Activated T-helper 2 cell treated with anti-CD3 and anti-CD28 coated beads, Interferon-gamma antibody, Interleukin-2, Interleukin-4, amounts not matched to agents 10 μg/mL and 5 μg/mL and 100 μg/mL, durations not matched to agents 14 hours and 24 hours and 36 hours (primary cell): ENCODE measurements around the gene GREB1L. TPM values are rescaled to one million over a fixed set of nuclear protein-coding genes. Genes with fewer than 3 reads are reported as not detected.

Source experiments
- DNase-seq: peaks from one replicate; pipeline ENCODE4 v3.0.0; 2021; ENCODE audit warnings: low spot score
- H3K27ac Mint-ChIP-seq: one replicate; pipeline ENCODE4 v1.8.0; 2021; ENCODE audit warnings: mixed read lengths
- H3K27me3 Mint-ChIP-seq: one replicate; pipeline ENCODE4 v1.8.0; 2021; ENCODE audit warnings: low read depth, mixed read lengths
- H3K36me3 Mint-ChIP-seq: one replicate; pipeline ENCODE4 v1.8.0; 2021; ENCODE audit warnings: low read depth, mixed read lengths
- H3K4me1 Mint-ChIP-seq: one replicate; pipeline ENCODE4 v1.8.0; 2021; ENCODE audit warnings: low read depth, mixed read lengths
- H3K4me3 Mint-ChIP-seq: one replicate; pipeline ENCODE4 v1.8.0; 2021; ENCODE audit warnings: low read depth, mild to moderate bottlenecking, moderate library complexity, mixed read lengths
- H3K9me3 Mint-ChIP-seq: one replicate; pipeline ENCODE4 v1.8.0; 2021; ENCODE audit warnings: mixed read lengths
- intact Hi-C: fragments of 100-400 bp; cut with micrococcal nuclease; formaldehyde crosslinking; loops from one replicate; pipeline ENCODE4 v1.15.1; 2023
- total RNA-seq: library from RNA; stranded (reverse); gene quantifications from 2 replicates; pipeline ENCODE4 v1.2.3, GENCODE V29; 2022

Gene GREB1L
- total RNA-seq, 1 donor from 2014 or later: not detected

DNA sequence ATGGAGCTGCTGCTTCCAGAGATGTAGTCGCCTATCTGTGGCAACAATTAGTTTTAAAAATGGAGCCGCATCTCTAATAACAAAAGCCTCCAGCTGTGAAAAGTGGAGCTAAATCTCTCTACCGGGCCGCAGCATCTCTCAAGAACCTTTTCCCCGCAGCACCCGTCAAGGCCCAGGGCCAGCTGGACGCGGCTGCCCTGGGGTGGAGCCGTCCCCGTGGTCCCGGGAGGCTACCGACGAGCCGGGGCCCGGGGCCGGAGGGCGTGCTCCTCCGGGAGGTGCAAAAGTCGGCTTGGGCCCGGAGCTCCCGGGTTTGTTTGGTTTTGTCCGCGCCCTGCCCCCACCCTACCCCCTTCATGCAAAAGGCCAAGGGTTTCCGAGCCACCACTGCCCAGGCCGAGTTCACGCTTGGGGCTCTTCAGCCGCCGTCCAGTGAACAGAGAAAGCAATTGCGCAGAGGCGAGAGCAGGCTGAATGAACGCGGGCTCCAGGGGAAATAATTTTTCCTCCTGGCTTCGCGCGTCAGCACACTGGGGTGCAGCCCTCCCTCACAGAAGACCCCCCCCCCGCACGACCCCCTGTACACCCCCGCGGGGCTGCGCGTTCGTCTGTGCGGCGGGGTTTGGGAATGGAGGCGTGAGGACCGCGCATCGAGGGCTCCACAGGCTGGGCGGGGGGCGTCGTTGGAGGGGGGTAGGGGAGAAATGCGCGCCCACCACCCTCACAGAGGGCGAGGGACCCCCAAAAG is 557 bp upstream of the GREB1L start:
- Mint-ChIP-seq H3K27me3 (peaks cover 56% of the 10 kb centered on the region), H3K4me1 (no peaks in the 10 kb centered on the region)

DNA sequence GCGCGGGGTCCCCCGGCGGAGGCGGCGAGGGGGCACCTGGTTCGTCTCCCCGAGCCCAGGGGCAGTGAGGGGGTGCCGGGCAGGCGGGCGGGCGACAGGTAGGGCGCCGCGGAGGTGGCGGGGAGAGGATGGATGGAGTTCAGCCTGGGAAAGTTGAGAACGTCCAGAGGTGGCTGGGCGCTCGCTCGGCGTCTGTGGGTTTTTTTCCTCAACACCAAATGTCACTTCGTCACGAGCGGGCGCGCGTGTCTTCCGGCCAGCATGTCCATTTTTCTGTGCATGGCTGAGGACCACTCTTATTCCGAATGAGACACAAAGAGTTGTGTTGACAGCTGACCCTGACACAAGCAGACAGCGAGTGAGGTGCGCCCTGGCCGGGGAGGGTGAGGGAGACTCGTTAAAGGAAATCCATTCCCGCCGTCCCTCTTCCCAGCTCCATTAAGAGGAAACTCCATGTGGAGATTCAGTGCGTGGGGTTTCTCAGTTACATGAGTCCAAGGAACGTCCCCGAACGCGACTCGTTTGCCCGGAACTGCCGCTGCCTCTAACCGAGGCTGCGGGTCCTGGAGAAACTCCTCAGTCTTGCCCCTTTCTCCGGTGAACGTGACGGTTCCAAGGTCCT is 859 bp downstream of the GREB1L start:
- DNase-seq: no peak
- H3K36me3 Mint-ChIP-seq: no peaks in the 10 kb centered on the region
- H3K4me1 Mint-ChIP-seq: no peaks in the 10 kb centered on the region
- H3K4me3 Mint-ChIP-seq: no peak overlapping the region
- H3K27me3 Mint-ChIP-seq: peaks cover 59% of the 10 kb centered on the region
- no peak overlapping the region for H3K27ac Mint-ChIP-seq
- H3K9me3 Mint-ChIP-seq: no peaks in the 10 kb centered on the region
- intact Hi-C loops: loop anchor here (10.0 kb wide), 1 partner anchor 932 kb away; no protein-coding TSS in a partner anchor

More for the DNA sequence above, 557 bp upstream of the GREB1L start:
- Mint-ChIP-seq H3K27ac (no peak overlapping the region), H3K36me3 (no peaks in the 10 kb centered on the region), H3K9me3 (no peaks in the 10 kb centered on the region), H3K4me3 (no peak overlapping the region)
- DNase-seq: no peak
- intact Hi-C loops: loop anchor here (10.0 kb wide), 1 partner anchor 933 kb away; no protein-coding TSS in a partner anchor

DNA sequence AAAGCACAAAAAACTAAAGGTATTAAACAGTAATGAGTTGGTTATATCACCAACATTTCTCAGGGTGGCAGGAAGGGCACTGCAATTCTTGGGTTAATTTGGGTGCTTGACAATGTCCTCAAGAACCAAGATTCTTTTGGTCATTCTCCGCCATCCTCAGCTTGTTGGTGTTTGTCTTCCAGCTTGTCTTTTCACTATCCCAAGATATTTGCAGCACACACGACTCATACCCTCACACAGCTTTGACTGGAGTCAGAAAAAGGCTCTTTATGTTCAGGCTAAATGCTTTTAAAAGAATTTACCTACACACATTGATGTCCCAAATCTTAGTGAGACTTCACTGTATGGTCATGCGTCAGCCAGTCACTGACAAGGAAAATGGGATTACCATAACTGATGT is 12.5 kb downstream of the GREB1L start:
- intact Hi-C loops: no loop called here
- no peak for DNase-seq
- Mint-ChIP-seq H3K27me3 (peaks cover 5% of the 10 kb centered on the region), H3K36me3 (no peaks in the 10 kb centered on the region), H3K4me1 (no peaks in the 10 kb centered on the region), H3K27ac (no peak overlapping the region), H3K9me3 (no peaks in the 10 kb centered on the region), H3K4me3 (no peak overlapping the region)

DNA sequence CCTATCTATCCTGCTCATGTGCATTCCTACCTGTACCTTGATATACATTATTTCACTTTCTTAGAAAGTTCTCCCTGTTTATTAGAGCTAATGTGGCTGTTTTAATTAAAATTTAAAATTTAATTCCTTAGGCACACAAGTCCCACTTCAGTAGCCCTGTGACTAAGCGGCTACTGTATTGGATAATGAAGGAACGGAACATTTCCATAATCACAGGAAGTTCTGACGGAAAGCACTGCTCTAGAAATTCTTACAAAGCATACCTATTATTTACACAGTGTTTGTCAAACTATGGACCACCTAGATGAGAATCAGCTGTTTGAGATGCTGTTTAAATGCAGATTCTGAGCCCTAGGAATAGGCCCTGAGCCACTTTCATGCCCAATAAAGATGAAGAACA is 13.2 kb downstream of the GREB1L start:
- no peak overlapping the region for H3K4me3 Mint-ChIP-seq
- peaks cover 2% of the 10 kb centered on the region for H3K27me3 Mint-ChIP-seq
- no peaks in the 10 kb centered on the region for H3K9me3 Mint-ChIP-seq
- no peak overlapping the region for H3K27ac Mint-ChIP-seq
- H3K36me3 Mint-ChIP-seq: no peaks in the 10 kb centered on the region
- no peak for DNase-seq
- no peaks in the 10 kb centered on the region for H3K4me1 Mint-ChIP-seq
- intact Hi-C loops: no loop called here

DNA sequence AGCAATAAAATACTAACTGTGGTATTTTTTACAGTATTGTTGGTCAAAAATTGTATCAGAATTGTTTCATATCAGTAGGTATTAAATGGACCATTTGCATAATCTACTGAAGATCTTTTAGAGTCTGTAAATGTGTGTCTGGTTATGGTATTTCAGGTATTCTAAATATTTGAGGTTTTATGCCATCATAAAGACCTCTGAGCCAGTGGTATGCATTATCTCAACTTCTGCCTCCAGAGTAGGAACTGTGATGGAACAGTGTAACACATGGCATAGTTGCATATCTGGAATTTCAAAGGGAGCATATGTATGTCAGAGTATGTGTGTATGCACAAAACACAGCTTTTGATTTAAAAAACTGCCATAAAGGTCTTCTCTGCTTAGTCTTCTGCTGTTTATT is 15.4 kb downstream of the GREB1L start:
- intact Hi-C loops: no loop called here
- H3K4me3 Mint-ChIP-seq: no peak overlapping the region
- H3K9me3 Mint-ChIP-seq: no peaks in the 10 kb centered on the region
- H3K4me1 Mint-ChIP-seq: no peaks in the 10 kb centered on the region
- no peak for DNase-seq
- no peaks in the 10 kb centered on the region for H3K36me3 Mint-ChIP-seq
- H3K27ac Mint-ChIP-seq: no peak overlapping the region
- peaks cover 2% of the 10 kb centered on the region for H3K27me3 Mint-ChIP-seq

DNA sequence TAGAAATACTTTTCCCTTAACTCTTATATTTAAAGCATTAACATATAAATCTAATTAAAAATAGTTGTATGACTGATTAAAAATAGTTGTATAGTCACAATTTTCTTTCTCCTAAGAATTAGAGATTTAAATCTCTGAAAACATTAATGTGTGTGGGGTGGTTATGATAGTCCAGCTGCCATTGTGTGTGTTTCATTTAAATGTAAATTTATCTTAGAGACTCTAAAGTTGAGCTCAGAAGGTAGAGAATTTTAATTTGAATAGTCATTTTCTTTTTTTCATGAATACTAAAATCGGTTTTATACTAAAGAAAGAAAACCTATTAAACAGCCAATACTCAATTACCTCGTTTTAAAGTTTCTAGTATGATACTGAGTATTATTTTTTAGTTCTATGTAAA is 18.6 kb downstream of the GREB1L start:
- intact Hi-C loops: no loop called here
- Mint-ChIP-seq H3K9me3 (no peaks in the 10 kb centered on the region), H3K36me3 (no peaks in the 10 kb centered on the region), H3K27ac (no peak overlapping the region), H3K27me3 (peaks cover 2% of the 10 kb centered on the region), H3K4me3 (no peak overlapping the region), H3K4me1 (no peaks in the 10 kb centered on the region)
- DNase-seq: no peak

DNA sequence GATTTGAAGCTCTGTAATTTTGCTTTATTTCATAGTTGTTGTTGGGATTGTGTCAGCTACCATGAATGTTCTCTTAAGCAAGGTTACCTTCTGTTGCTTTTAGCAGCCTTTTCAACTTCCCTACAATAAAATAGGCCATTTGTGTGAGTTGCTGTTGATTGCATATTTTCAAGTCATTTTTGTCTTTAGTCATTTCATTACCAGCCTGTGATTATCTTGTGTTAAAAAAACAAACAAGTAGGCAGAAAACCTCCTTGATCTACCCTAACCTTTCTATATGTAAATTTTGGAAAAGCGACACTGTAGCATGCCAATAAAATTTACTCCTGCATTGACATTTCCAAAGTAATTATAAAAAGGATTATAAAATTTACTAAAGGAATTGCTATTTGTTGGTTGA is 19.3 kb downstream of the GREB1L start:
- Mint-ChIP-seq H3K27ac (no peak overlapping the region), H3K9me3 (no peaks in the 10 kb centered on the region), H3K27me3 (peaks cover 2% of the 10 kb centered on the region), H3K4me1 (no peaks in the 10 kb centered on the region), H3K4me3 (no peak overlapping the region), H3K36me3 (no peaks in the 10 kb centered on the region)
- intact Hi-C loops: no loop called here
- no peak for DNase-seq

DNA sequence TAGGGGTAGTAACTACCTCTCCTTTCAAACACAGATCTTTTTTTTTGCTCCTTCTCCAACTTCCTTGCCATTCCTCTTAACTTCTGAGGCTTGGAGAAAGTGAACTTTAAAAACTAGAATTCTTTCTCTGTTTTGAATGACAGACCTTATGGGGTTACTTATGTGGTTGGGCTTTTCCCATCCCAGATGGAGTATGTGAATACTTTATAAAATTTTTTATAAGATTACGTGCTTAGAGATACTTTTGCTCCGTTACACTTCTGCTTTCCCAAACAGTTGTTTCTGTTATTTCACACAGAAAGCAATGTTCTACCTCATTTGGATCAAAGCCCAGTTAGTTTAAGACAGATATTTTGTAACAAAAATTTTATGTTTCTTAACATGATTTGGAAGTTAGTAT is 20.2 kb downstream of the GREB1L start:
- no peak overlapping the region for H3K4me3 Mint-ChIP-seq

DNA sequence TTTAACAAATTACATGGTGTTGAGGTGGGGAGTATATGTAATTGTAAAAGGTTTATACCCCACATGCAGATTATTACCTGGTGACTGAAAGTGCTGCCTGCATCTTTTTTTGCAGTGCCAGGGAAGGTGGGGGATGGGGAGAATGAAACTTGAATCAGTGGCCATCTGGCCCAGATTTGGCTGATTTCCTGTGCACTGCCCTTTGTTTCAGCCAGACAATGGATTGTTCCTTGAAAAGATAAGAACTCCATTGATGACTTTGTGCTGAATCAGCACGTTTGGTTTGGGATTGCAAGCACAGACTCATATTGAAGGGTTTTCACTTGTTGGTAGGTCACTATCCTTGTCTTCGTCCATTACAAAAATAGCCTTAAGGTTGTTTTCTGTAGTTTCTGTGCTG is 20.9 kb downstream of the GREB1L start:
- H3K27ac Mint-ChIP-seq: no peak overlapping the region
- no peaks in the 10 kb centered on the region for H3K36me3 Mint-ChIP-seq
- DNase-seq: no peak
- no peak overlapping the region for H3K4me3 Mint-ChIP-seq
- intact Hi-C loops: no loop called here
- H3K9me3 Mint-ChIP-seq: no peaks in the 10 kb centered on the region
- H3K4me1 Mint-ChIP-seq: no peaks in the 10 kb centered on the region
- H3K27me3 Mint-ChIP-seq: peaks cover 2% of the 10 kb centered on the region

More for the DNA sequence above, 20.2 kb downstream of the GREB1L start:
- Mint-ChIP-seq H3K9me3 (no peaks in the 10 kb centered on the region), H3K4me1 (no peaks in the 10 kb centered on the region), H3K36me3 (no peaks in the 10 kb centered on the region), H3K27me3 (peaks cover 2% of the 10 kb centered on the region), H3K27ac (no peak overlapping the region)
- intact Hi-C loops: no loop called here
- DNase-seq: no peak

DNA sequence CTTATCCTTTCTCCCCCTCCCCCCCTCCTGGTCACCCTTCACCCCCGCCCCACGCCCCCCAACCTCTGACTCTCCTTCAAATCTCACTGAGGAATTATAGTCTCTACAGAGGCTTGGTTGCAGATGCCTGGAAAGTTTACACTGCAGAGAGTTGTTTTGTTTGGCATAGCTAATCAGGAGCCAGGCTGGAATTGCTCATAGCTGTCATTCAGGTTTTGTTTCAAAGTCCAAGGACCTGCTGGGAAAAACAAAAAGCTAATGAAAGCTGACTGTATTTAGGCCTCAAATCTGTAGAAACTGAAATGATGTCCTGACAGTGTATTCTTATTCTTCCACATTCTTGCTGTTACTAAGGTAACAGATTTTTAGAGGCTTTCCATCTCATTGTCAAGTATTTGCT is 22.6 kb downstream of the GREB1L start:
- no peaks in the 10 kb centered on the region for H3K36me3 Mint-ChIP-seq
- H3K9me3 Mint-ChIP-seq: no peaks in the 10 kb centered on the region
- H3K27me3 Mint-ChIP-seq: no peaks in the 10 kb centered on the region
- no peak overlapping the region for H3K4me3 Mint-ChIP-seq
- intact Hi-C loops: no loop called here
- no peak for DNase-seq
- H3K4me1 Mint-ChIP-seq: no peaks in the 10 kb centered on the region
- H3K27ac Mint-ChIP-seq: no peak overlapping the region

DNA sequence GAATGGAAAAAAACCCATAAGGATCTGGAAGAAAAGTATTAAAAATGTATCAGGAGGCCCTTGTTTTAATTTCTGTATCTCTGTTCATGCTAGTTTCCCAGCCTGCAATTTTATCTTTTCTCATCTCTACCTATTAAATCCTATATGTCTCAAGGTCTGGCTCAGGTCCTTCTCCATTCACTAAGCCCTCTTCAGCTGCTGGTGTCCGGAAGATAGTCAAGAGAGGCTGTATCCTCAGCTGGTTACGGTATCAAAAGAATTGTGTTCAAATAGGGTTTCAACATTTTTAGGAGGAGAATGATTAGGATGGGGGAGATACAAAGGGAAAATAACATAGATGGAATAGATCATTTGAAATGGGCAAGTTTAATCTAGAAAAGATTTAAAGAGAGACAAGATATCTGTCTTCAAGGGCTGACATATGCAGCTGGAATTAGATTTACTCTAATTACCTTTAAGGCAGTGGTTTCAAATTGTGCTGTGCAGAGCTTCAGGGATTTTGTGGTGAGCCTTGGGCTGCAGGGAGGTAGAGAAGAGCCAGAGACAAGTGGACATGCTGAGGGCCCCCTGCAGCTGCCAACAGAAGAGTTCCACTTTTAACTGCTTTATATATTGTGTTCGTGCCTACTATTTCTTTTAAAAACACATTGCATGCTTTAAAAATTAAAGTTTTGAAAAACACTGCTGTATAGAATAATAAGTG is 24.1 kb downstream of the GREB1L start:
- no peak overlapping the region for H3K4me3 Mint-ChIP-seq
- H3K4me1 Mint-ChIP-seq: no peaks in the 10 kb centered on the region
- intact Hi-C loops: no loop called here
- H3K36me3 Mint-ChIP-seq: no peaks in the 10 kb centered on the region
- H3K9me3 Mint-ChIP-seq: no peaks in the 10 kb centered on the region
- no peak overlapping the region for H3K27ac Mint-ChIP-seq
- H3K27me3 Mint-ChIP-seq: no peaks in the 10 kb centered on the region
- DNase-seq: no peak

DNA sequence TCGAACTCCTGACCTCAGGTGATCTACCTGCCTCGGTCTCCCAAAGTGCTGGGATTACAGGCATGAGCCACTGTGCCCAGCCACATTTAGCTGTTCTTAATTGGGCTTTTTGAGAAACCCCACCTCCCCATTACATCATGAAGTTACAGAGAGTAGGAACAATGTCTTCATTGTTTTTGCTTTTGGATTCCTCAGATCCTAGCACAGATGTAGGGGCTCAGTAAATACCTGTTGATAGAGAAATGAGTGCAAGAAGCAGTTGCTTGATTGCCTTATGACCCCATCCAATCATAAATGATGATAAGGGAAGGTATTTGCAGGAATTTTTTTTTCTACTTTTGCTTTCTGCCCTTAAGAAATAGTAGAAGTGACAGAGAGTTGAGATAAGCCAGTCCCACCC is 25.4 kb downstream of the GREB1L start:
- H3K4me1 Mint-ChIP-seq: no peaks in the 10 kb centered on the region
- H3K9me3 Mint-ChIP-seq: no peaks in the 10 kb centered on the region
- no peaks in the 10 kb centered on the region for H3K27me3 Mint-ChIP-seq
- H3K36me3 Mint-ChIP-seq: no peaks in the 10 kb centered on the region
- no peak for DNase-seq
- H3K4me3 Mint-ChIP-seq: no peak overlapping the region
- intact Hi-C loops: no loop called here
- H3K27ac Mint-ChIP-seq: no peak overlapping the region

DNA sequence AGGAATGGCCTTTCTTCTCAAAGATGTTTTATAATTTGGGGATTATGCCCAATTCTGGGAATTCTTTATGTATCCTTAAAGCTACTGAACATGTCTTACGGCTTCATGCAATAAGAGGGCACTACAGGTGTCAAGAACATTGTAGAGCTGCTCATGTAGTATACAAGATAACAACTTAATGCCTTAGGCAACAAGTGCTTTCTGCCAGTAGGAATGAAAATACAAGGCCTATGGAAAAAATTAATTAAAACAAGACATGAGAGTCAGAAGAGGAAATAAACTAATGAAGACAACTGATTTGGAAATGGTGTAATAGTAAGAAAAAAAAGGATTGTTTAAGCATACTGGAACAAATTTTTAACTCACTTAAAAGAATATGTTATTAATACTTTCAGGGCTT is 27.3 kb downstream of the GREB1L start:
- Mint-ChIP-seq H3K9me3 (no peaks in the 10 kb centered on the region), H3K4me3 (no peak overlapping the region), H3K27me3 (no peaks in the 10 kb centered on the region), H3K36me3 (no peaks in the 10 kb centered on the region), H3K4me1 (no peaks in the 10 kb centered on the region), H3K27ac (no peak overlapping the region)
- DNase-seq: no peak
- intact Hi-C loops: no loop called here
